OCI-LY7 (cell line): ENCODE data around the gene RNF114.
"Not testable (repeated sequence)": the region's sequence is repeated elsewhere in the genome, so short reads cannot be mapped to it uniquely, and the experiment has no call there.

Experiments used
- CTCF ChIP-seq: fragments of 200-600 bp; sonication (generic); conservative IDR thresholded peaks from 2 replicates; pipeline ENCODE4 v1.5.1; 2014; ENCODE audit warnings: mild to moderate bottlenecking, antibody characterized with exemption, low read length, moderate library complexity, mixed read lengths
- EZH2phosphoT487 ChIP-seq: fragments of 200-600 bp; sonication (generic); IDR thresholded peaks from 2 replicates; pipeline ENCODE4 v1.6.1; 2018; ENCODE audit warnings: low read depth, borderline replicate concordance, mild to moderate bottlenecking, mixed run types, antibody characterized with exemption, low read length, moderate library complexity, mixed read lengths

DNA sequence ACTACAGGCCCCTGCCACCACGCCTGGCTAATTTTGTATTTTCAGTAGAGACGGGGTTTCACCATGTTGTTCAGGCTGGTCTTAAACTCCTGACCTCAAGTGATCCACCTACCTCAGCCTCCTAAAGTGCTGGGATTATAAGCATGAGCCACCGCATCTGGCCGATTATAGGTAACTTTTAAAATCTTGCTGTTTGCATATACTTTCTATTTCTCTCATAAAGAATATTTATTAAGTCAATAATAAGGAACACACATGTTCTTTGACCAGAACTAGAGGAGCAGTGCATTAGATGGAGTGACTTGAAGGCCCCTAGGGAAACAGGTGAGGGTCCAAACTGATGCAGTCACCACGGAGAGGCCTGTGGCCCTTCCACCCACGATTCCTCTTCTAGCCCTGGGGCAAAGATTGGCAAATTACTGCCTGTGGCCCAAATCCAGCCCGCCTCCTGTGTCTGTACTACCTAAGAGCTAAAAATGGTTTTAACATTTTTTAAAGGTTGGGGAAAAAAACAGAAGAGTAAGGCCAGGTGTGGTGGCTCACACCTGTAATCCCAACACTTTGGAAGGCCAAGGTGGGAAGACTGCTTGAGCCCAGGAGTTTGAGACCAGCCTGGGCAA is 40.6 kb upstream of the RNF114 start:
- TF ChIP-seq CTCF, EZH2phosphoT487: not testable (repeated sequence)
